ENCODE measurements around the gene NFS1.

GRCh38 chr20:35638751-35639150 is 60.4 kb downstream of the NFS1 start:
- TF ChIP-seq POLR2A (IDR thresholded peaks at IDR 0.05): no peak
- TF ChIP-seq CTCF (IDR thresholded peaks at IDR 0.05): no peak
